Kidney (tissue), 14 donors: ENCODE data around the gene DSCAML1. TPM values are rescaled to one million over a fixed set of nuclear protein-coding genes. Genes with fewer than 3 reads are reported as not detected.

Source experiments
- DNase-seq, 5 donors: peaks; one replicate each; pipeline ENCODE4 v3.0.0-alpha.2; 2013 to 2020
- FAIRE-seq: peaks from 2 replicates; lab custom pipeline; 2012; peaks lifted over from hg19 to GRCh38; lab: Jason Lieb, UNC
- H3K27ac ChIP-seq, 2 donors: one replicate each; pipeline ENCODE4 v1.7.0; 2013; ENCODE audit warnings: low read depth in 2 of 2, low read length in 2 of 2, inconsistent platforms in 1 of 2
- H3K27me3 ChIP-seq: one replicate; pipeline ENCODE4 v1.7.1; 2013; ENCODE audit warnings: low read length, inconsistent platforms; ENCODE audit not compliant: control insufficient read depth, insufficient read depth
- H3K36me3 ChIP-seq, 3 donors: one replicate each; pipeline versions ENCODE4 v1.7.0 to v1.7.1; 2013; ENCODE audit warnings: low read length in 3 of 3, control low read depth in 1 of 3, inconsistent platforms in 1 of 3; ENCODE audit not compliant: insufficient read depth in 3 of 3, control insufficient read depth in 2 of 3
- H3K4me1 ChIP-seq, 3 donors: one replicate each; pipeline versions ENCODE4 v1.7.0 to v1.7.1; 2013; ENCODE audit warnings: low read length in 3 of 3, inconsistent platforms in 1 of 3, low read depth in 1 of 3; ENCODE audit not compliant: control insufficient read depth in 2 of 3, insufficient read depth in 2 of 3
- H3K4me3 ChIP-seq, 3 donors: one replicate each; pipeline versions ENCODE4 v1.7.0 to v1.8.1; 2013; ENCODE audit warnings: low read length in 3 of 3, control low read depth in 1 of 3, inconsistent platforms in 1 of 3
- H3K9ac ChIP-seq, 3 donors: one replicate each; pipeline versions ENCODE4 v1.7.0 to v1.7.1; 2013; ENCODE audit warnings: low read length in 3 of 3, control low read depth in 1 of 3, inconsistent platforms in 1 of 3
- H3K9me3 ChIP-seq, 3 donors: one replicate each; pipeline versions ENCODE4 v1.7.0 to v1.7.1; 2013; ENCODE audit warnings: low read length in 3 of 3, control low read depth in 1 of 3, inconsistent platforms in 1 of 3; ENCODE audit not compliant: control insufficient read depth in 2 of 3, insufficient read depth in 1 of 3
- CTCF ChIP-seq: IDR thresholded peaks from 3 replicates; pipeline ENCODE4 v1.5.1; 2012; ENCODE audit warnings: mild to moderate bottlenecking, moderate library complexity, borderline replicate concordance; ENCODE audit not compliant: insufficient read depth; ENCODE audit errors: extremely low read depth
- intact Hi-C: fragments of 100-400 bp; cut with DNase I; formaldehyde crosslinking; loops from one replicate; pipeline ENCODE4 v1.11.1; 2022
- polyA plus RNA-seq: library from polyadenylated mRNA; stranded (reverse); fragments of 350-450 nt; fragmentation: Illumina TruSeq; extraction: RNeasy Lipid Tissue Mini Kit (QIAGEN cat#74804); gene quantifications from one replicate; pipeline ENCODE4 v1.2.3, GENCODE V29; 2014; ENCODE audit warnings: low read depth, low replicate concordance; ENCODE audit not compliant: insufficient read depth
- total RNA-seq: library from RNA; stranded (reverse); fragmentation: NEBNext Ultra II Directional; extraction: Animal tissue kit (Norgen Biotek cat#: 25700); gene quantifications from one replicate; pipeline ENCODE4 v1.2.1, GENCODE V29; 2021
- donor health status: control.
- donor health status: control.
- donor health status: control.
- donor health status: control.
- donor health status: control.
- donor health status: DM: yes; HTN: yes; CAD: no.
- donor health status: Normal renal cell carcinoma (clear cell type).

DSCAML1 gene
- total and polyA plus RNA-seq, 2 donors from 2014 or later: 0.95 to 17.3 TPM

- no peaks in the 10 kb centered on the region for H3K36me3 ChIP-seq
- H3K27ac ChIP-seq: no peak overlapping the region
- H3K9me3 ChIP-seq: no peaks in the 10 kb centered on the region
- H3K4me3 ChIP-seq: no peak overlapping the region
- no peak overlapping the region for H3K9ac ChIP-seq
- DNase-seq: no peak
- intact Hi-C loops: no loop called here
- H3K27me3 ChIP-seq: no peaks in the 10 kb centered on the region
- H3K4me1 ChIP-seq: no peaks in the 10 kb centered on the region
- FAIRE-seq: no peak
- no peak for TF ChIP-seq CTCF
Measured at GRCh38 chr11:117562136-117562535, 234.9 kb downstream of the DSCAML1 start.

DNA sequence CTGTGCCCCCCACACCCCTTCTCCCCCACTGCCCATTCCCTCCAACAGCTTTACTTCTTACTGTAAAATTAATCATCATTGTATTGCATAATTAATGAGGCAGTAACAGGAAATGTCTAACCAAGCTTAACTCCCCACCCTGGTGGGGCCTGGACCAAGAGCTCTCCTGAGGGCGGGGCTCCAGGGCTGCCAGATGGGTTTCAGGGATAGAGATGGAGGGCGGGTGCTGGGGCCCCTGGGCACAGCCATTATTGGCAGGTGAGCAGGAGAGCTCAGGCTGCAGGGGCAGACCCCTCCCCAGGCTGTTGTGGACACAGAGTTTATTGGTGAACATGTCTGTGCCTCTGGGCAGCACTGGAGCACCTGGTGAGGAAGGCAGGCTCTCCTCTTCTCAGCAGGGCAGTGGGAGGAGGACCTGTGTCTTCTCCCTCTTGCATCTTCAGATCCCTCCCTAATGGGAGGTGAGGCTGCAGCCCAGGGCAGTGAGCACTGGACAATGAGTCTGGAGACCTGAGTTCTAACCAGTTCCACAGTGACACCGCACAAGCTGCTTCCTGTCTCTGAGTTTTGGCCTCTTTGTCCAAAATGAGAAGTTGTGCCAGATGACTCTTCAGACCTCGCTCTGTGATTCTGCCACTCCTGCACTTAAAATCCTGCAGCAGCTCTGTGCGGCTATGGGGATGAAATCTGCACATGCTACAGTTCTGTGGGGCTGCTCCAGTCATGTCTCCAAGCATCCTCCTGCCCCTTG, 236.1 kb downstream of the DSCAML1 start:
- Histone ChIP-seq H3K27me3 (no peaks in the 10 kb centered on the region), H3K4me1 (no peaks in the 10 kb centered on the region), H3K4me3 (no peak overlapping the region), H3K9me3 (no peaks in the 10 kb centered on the region), H3K9ac (no peak overlapping the region), H3K36me3 (no peaks in the 10 kb centered on the region), H3K27ac (no peak overlapping the region)
- FAIRE-seq: no peak
- TF ChIP-seq CTCF: no peak
- no peak for DNase-seq
- intact Hi-C loops: no loop called here

DNA sequence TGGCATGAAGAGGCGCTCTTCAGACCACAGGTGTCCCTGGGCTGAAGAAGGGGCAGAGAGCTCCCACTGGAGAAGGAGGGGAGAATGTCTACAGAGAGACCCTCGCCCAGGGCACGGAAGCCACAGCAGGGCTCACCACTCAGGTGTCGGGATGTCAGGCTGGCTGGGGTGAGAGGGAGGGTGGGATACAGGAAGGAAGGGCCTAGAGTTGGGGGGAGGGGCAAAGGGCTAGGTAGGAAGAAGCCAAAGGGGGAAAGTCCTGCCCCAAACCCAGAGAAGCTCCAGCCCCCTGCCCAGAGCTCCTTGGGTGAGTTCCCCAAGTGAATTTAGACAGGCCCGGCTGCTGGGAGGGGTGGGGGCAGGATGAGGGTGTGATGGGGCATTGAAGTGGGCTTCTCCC, 237.3 kb downstream of the DSCAML1 start:
- intact Hi-C loops: no loop called here
- no peak for TF ChIP-seq CTCF
- Histone ChIP-seq H3K4me3 (no peak overlapping the region), H3K9me3 (no peaks in the 10 kb centered on the region), H3K4me1 (no peaks in the 10 kb centered on the region), H3K9ac (no peak overlapping the region), H3K27me3 (no peaks in the 10 kb centered on the region), H3K36me3 (no peaks in the 10 kb centered on the region), H3K27ac (no peak overlapping the region)
- no peak for FAIRE-seq
- DNase-seq: no peak
